IgD-negative memory B cell (primary cell): ENCODE data around the gene RANBP10. TPM values are rescaled to one million over a fixed set of nuclear protein-coding genes. Genes with fewer than 3 reads are reported as not detected.

ENCODE experiments used
- H3K27ac Mint-ChIP-seq, 3 donors: one replicate each; pipeline ENCODE4 v1.8.0; 2020 to 2022; ENCODE audit warnings: mild to moderate bottlenecking in 3 of 3, mixed read lengths in 3 of 3, moderate library complexity in 1 of 3
- H3K27me3 Mint-ChIP-seq: one replicate; pipeline ENCODE4 v1.8.0; 2021; ENCODE audit warnings: mixed read lengths
- H3K36me3 Mint-ChIP-seq: one replicate; pipeline ENCODE4 v1.8.0; 2020; ENCODE audit warnings: mild to moderate bottlenecking, mixed read lengths
- H3K4me1 Mint-ChIP-seq, 3 donors: one replicate each; pipeline ENCODE4 v1.8.0; 2020 to 2022; ENCODE audit warnings: mixed read lengths in 3 of 3, mild to moderate bottlenecking in 1 of 3
- H3K4me3 Mint-ChIP-seq, 4 donors: one replicate each; pipeline ENCODE4 v1.8.0; 2020 to 2022; ENCODE audit warnings: mild to moderate bottlenecking in 4 of 4, mixed read lengths in 4 of 4, moderate library complexity in 3 of 4
- H3K9me3 Mint-ChIP-seq, 3 donors: one replicate each; pipeline ENCODE4 v1.8.0; 2020 to 2021; ENCODE audit warnings: mixed read lengths in 3 of 3, mild to moderate bottlenecking in 1 of 3
- polyA plus RNA-seq: library from polyadenylated mRNA; unstranded; fragments of 300-500 nt; fragmentation: Illumina TruSeq; gene quantifications from one replicate; pipeline ENCODE4 v1.2.3, GENCODE V29; 2021

The RANBP10 gene
- polyA plus RNA-seq, 1 donor from 2014 or later: 10.9 TPM

- Mint-ChIP-seq H3K27ac (peak overlapping the region in 1 of 3 donors; percentile 59), H3K4me1 (peaks cover 10 to 16% (median 14%) of the 10 kb centered on the region in 3 donors), H3K36me3 (peaks cover 1% of the 10 kb centered on the region)
These were observed 126.1 kb downstream of the RANBP10 start for GRCh38 chr16:67679935-67680897.

GRCh38 chr16:67678354-67679023, 127.9 kb downstream of the RANBP10 start:
- H3K27ac Mint-ChIP-seq: no peak overlapping the region
- no peak overlapping the region for H3K4me3 Mint-ChIP-seq
- peaks cover 2 to 14% (median 8%) of the 10 kb centered on the region in 3 donors for H3K4me1 Mint-ChIP-seq
- no peaks in the 10 kb centered on the region for H3K9me3 Mint-ChIP-seq
- peaks cover 1% of the 10 kb centered on the region for H3K36me3 Mint-ChIP-seq
- no peaks in the 10 kb centered on the region for H3K27me3 Mint-ChIP-seq

More at GRCh38 chr16:67679935-67680897, 126.1 kb downstream of the RANBP10 start:
- Mint-ChIP-seq H3K4me3 (no peak overlapping the region), H3K9me3 (no peaks in the 10 kb centered on the region), H3K27me3 (no peaks in the 10 kb centered on the region)

- no peak overlapping the region for H3K27ac Mint-ChIP-seq
- no peaks in the 10 kb centered on the region for H3K9me3 Mint-ChIP-seq
- H3K4me1 Mint-ChIP-seq: peaks cover 2 to 13% (median 12%) of the 10 kb centered on the region in 3 donors
- no peaks in the 10 kb centered on the region for H3K27me3 Mint-ChIP-seq
- H3K36me3 Mint-ChIP-seq: peaks cover 1% of the 10 kb centered on the region
- no peak overlapping the region for H3K4me3 Mint-ChIP-seq
These were observed 128.6 kb downstream of the RANBP10 start for GRCh38 chr16:67677712-67678111.

- H3K27me3 Mint-ChIP-seq: no peaks in the 10 kb centered on the region
- peaks cover 1% of the 10 kb centered on the region for H3K36me3 Mint-ChIP-seq
- peak overlapping the region in 1 of 4 donors; percentile 3 for H3K4me3 Mint-ChIP-seq
- no peak overlapping the region for H3K27ac Mint-ChIP-seq
- no peaks in the 10 kb centered on the region for H3K9me3 Mint-ChIP-seq
- H3K4me1 Mint-ChIP-seq: peaks cover 6 to 16% (median 15%) of the 10 kb centered on the region in 3 donors
These were observed 129.4 kb downstream of the RANBP10 start for GRCh38 chr16:67676939-67677338.

GRCh38 chr16:67676516-67676915, 129.8 kb downstream of the RANBP10 start:
- H3K27ac Mint-ChIP-seq: no peak overlapping the region
- H3K36me3 Mint-ChIP-seq: peaks cover 1% of the 10 kb centered on the region
- peaks cover 6 to 16% (median 15%) of the 10 kb centered on the region in 3 donors for H3K4me1 Mint-ChIP-seq
- H3K4me3 Mint-ChIP-seq: no peak overlapping the region
- no peaks in the 10 kb centered on the region for H3K9me3 Mint-ChIP-seq
- no peaks in the 10 kb centered on the region for H3K27me3 Mint-ChIP-seq

- Mint-ChIP-seq H3K36me3 (peaks cover 1% of the 10 kb centered on the region), H3K27ac (no peak overlapping the region), H3K27me3 (no peaks in the 10 kb centered on the region), H3K4me3 (no peak overlapping the region), H3K9me3 (no peaks in the 10 kb centered on the region), H3K4me1 (peaks cover 6 to 16% (median 16%) of the 10 kb centered on the region in 3 donors)
These were observed 130.4 kb downstream of the RANBP10 start for GRCh38 chr16:67675999-67676398.

- no peak overlapping the region for H3K27ac Mint-ChIP-seq
- no peak overlapping the region for H3K4me3 Mint-ChIP-seq
- no peaks in the 10 kb centered on the region for H3K27me3 Mint-ChIP-seq
- peaks cover 1% of the 10 kb centered on the region for H3K36me3 Mint-ChIP-seq
- no peaks in the 10 kb centered on the region for H3K9me3 Mint-ChIP-seq
- peaks cover 6 to 17% (median 16%) of the 10 kb centered on the region in 3 donors for H3K4me1 Mint-ChIP-seq
These were observed 130.8 kb downstream of the RANBP10 start for GRCh38 chr16:67675579-67675935.

- Mint-ChIP-seq H3K4me1 (peaks cover 6 to 17% (median 16%) of the 10 kb centered on the region in 3 donors), H3K4me3 (no peak overlapping the region), H3K27ac (peak overlapping the region in 1 of 3 donors; percentile 89), H3K27me3 (no peaks in the 10 kb centered on the region), H3K36me3 (peaks cover 1% of the 10 kb centered on the region), H3K9me3 (no peaks in the 10 kb centered on the region)
These were observed 131.3 kb downstream of the RANBP10 start for GRCh38 chr16:67674851-67675578.

GRCh38 chr16:67673712-67674580, 132.4 kb downstream of the RANBP10 start:
- H3K27me3 Mint-ChIP-seq: no peaks in the 10 kb centered on the region
- H3K9me3 Mint-ChIP-seq: no peaks in the 10 kb centered on the region

More at GRCh38 chr16:67673712-67674580, 132.4 kb downstream of the RANBP10 start:
- Mint-ChIP-seq H3K27ac (peak overlapping the region in 2 of 3 donors; percentile 63 to 89), H3K4me1 (peaks cover 12 to 27% (median 22%) of the 10 kb centered on the region in 3 donors), H3K4me3 (no peak overlapping the region), H3K36me3 (peaks cover 1% of the 10 kb centered on the region)

Other genes with a start within 250 kb of the RANBP10 start
- 70.9 TPM for gene CTCF, start 244.0 kb downstream of the RANBP10 start, polyA plus RNA-seq
- gene CARMIL2, start 161.4 kb downstream of the RANBP10 start, polyA plus RNA-seq: 14.5 TPM
- gene ACD, start 146.3 kb downstream of the RANBP10 start, polyA plus RNA-seq: 48.6 TPM
- gene PARD6A, start 145.6 kb downstream of the RANBP10 start, polyA plus RNA-seq: 18.5 TPM
- 1.8 TPM for gene ENKD1, start 139.8 kb downstream of the RANBP10 start, polyA plus RNA-seq
- gene C16orf86, start 139.7 kb downstream of the RANBP10 start, polyA plus RNA-seq: 8.2 TPM
- 13.4 TPM for gene GFOD2, start 87.2 kb downstream of the RANBP10 start, polyA plus RNA-seq
- not detected for gene TSNAXIP1, start 329 bp upstream of the RANBP10 start, polyA plus RNA-seq
- gene THAP11, start 35.8 kb upstream of the RANBP10 start, polyA plus RNA-seq: 101 TPM
- 111 TPM for gene NUTF2, start 40.4 kb upstream of the RANBP10 start, polyA plus RNA-seq
- 13.4 TPM for gene CENPT, start 41.1 kb upstream of the RANBP10 start, polyA plus RNA-seq
- gene EDC4, start 66.5 kb upstream of the RANBP10 start, polyA plus RNA-seq: 18.6 TPM
- 0.95 TPM for gene NRN1L, start 78.3 kb upstream of the RANBP10 start, polyA plus RNA-seq
- gene PSKH1, start 86.7 kb upstream of the RANBP10 start, polyA plus RNA-seq: 22.4 TPM
- 2.1 TPM for gene CTRL, start 125.3 kb upstream of the RANBP10 start, polyA plus RNA-seq
- gene PSMB10, start 130.3 kb upstream of the RANBP10 start, polyA plus RNA-seq: 510 TPM
- 0.81 TPM for gene LCAT, start 137.6 kb upstream of the RANBP10 start, polyA plus RNA-seq
- 3.9 TPM for gene SLC12A4, start 162.1 kb upstream of the RANBP10 start, polyA plus RNA-seq
- not detected for gene DPEP3, start 173.9 kb upstream of the RANBP10 start, polyA plus RNA-seq
- gene DPEP2, start 192.9 kb upstream of the RANBP10 start, polyA plus RNA-seq: 45.3 TPM
- gene DPEP2NB, start 209.4 kb upstream of the RANBP10 start, polyA plus RNA-seq: not detected
- 35.8 TPM for gene DDX28, start 216.7 kb upstream of the RANBP10 start, polyA plus RNA-seq
- 68.3 TPM for gene DUS2, start 216.7 kb upstream of the RANBP10 start, polyA plus RNA-seq